ACHN (cell line): ENCODE results near the gene METTL5.

ENCODE experiments used
- DNase-seq: peaks from one replicate; pipeline ENCODE4 v3.0.0-alpha.2; 2015
- in situ Hi-C: cut with HindIII; loops from 2 replicates; pipeline ENCODE4 v1.10.0; 2017; ENCODE audit warnings: low sequenced_read_pairs, low pct_ligation_motif_present, low pct_unique_long_range_greater_than_20kb

METTL5 gene

GRCh38 chr2:169798718-169799592, 25.8 kb downstream of the METTL5 start, which contains the start of gene SSB:
Gene SSB, plus strand, starts transcription at chr2:169798871. Its CDS starts 2,090 bp downstream, at chr2:169800961.
- peak; percentile 96 for DNase-seq
- in situ Hi-C loops, result no loop called here

DNA sequence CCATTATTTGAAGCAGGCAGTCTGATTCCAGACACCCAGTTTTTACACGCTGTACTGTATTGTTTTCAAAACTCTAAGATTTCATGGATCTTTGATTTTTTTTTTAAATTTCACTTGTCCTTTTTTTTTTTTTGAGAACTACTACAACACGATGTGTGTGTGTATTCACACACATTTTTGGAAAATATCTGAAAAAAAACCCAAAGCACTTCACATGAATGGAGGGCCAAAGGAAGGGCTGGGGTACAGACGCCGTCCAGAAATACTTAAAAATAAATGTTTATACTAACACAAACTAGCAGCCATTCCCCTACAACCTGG, 26.3 kb downstream of the METTL5 start:
- no peak for DNase-seq
- in situ Hi-C loops, result no loop called here

GRCh38 chr2:169797601-169798000, 27.1 kb downstream of the METTL5 start:
- in situ Hi-C loops, result no loop called here
- no peak for DNase-seq

GRCh38 chr2:169796441-169796840, 28.3 kb downstream of the METTL5 start:
- in situ Hi-C loops, result no loop called here
- no peak for DNase-seq

DNA sequence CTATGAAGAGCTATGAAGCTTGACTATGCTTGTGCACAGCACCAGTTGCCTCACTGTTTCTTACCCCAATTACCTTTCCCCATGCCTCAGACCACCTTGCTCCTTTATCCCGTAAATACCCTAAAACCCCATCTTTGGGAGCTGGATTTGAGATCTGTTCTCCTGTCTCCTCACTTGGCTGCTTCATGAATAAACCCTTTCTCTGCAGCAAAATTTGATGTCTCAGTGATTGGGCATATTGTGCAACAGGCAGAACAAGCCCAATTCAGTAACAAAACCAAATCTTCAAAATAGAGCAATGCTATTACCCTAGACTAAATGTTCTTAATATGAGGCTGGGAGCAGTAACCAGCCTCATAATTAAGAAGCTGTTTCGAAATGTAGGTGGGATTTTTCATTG, 29.5 kb downstream of the METTL5 start:
- in situ Hi-C loops, result no loop called here

GRCh38 chr2:169790581-169790980, 34.1 kb downstream of the METTL5 start:
- in situ Hi-C loops, result no loop called here
- DNase-seq, result no peak

More for the DNA sequence above, 29.5 kb downstream of the METTL5 start:
- no peak for DNase-seq

GRCh38 chr2:169782513-169782912, 42.2 kb downstream of the METTL5 start:
- in situ Hi-C loops, result no loop called here
- DNase-seq, result no peak

DNA sequence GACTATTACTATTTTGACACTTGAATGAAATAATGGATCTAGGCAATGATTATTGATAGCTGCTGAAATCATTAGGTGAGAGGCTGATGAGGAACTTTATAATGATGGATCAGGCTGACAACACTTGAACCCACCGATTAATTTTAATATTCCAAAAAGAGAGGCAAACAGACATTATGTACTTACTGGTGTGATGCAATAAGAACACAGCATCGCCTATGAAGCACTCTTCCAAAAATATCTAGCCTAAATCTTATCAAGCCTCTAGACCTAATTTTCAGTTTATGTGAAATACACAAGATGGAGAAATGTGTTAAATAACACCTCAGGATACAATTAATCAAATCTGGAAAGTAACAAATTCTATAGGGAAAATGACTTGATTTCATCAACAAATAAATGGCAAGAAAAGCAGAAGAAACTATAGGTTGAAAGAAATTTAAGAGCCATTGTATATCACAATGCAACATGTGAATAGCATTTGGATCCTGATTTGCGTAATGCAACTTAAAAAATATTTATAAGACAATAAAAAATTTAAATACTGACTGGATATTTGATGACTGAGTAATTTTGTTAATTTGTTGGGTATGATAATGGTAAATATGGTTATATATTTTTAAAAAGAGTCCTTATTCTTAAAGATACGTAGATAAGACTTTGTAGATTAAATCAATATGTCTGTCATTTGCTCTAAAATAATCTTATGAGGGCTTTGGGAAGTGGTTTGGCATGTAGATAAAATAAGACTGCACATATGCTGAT, 43.3 kb downstream of the METTL5 start:
- no peak for DNase-seq
- in situ Hi-C loops, result no loop called here

- in situ Hi-C loops, result no loop called here
- no peak for DNase-seq
Measured at GRCh38 chr2:169778446-169778845, 46.3 kb downstream of the METTL5 start.

DNA sequence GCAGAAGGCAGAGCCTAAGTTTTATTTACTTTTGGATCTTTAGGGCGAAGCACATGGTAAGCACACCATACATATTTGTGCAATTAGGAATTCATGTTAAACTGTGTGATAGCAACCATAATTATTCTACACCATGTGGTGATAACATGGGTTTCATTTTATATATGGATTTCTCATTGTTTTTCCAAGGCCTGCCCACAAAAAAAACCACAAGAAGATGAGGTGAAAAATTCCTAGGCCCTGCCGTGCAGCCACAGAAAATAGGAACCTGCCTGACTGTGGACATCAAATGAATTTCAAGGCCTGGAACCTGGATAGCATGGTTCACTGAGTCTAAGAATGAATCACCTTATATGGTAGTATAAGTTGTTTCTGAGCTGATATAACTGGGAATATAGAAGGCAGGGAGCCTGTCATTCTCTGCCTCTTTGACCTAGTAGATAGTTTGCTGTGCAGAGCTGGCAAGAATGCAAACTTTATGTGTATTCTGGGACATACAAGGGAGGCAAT, 48.4 kb downstream of the METTL5 start:
- in situ Hi-C loops, result no loop called here
- no peak for DNase-seq

GRCh38 chr2:169775765-169776164, 48.9 kb downstream of the METTL5 start:
- no peak for DNase-seq
- in situ Hi-C loops, result no loop called here

DNA sequence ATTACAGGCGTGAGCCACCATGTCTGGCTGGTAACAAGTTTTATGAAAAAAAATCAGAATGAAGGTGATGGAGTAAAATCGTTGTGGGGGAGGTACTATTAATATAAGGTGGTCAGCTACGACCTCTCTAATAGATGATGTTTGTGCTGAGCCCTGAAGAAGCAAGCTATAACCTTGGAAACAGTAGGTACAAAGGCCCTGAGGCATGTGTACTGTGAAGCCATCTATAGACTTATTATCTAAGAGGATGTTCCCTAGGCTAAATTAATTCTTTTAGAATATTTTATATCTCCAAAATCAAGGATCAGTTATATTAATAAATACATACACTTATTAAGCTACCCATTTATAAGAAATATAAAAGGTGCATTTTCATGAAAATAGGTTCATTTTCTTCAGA, 49.4 kb downstream of the METTL5 start:
- in situ Hi-C loops, result no loop called here
- DNase-seq, result no peak

DNA sequence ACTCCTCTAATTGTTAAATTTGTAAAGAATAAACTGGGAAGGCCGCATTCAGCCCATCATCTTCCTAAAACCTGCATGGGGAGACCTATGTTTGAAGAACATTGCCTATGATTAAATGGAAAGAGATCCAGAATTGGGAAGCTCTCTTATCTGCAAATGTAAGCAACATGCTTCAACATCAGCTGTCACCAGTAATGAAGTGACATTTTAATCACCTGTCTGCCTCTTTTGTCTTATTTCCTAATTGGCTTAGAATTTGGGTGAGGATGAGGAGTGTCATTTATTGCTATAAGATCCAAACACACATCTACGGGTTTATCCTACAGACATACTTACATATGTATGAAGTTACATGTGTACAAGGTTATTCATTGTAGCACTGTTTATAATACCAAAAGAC, 52.1 kb downstream of the METTL5 start:
- no peak for DNase-seq

DNA sequence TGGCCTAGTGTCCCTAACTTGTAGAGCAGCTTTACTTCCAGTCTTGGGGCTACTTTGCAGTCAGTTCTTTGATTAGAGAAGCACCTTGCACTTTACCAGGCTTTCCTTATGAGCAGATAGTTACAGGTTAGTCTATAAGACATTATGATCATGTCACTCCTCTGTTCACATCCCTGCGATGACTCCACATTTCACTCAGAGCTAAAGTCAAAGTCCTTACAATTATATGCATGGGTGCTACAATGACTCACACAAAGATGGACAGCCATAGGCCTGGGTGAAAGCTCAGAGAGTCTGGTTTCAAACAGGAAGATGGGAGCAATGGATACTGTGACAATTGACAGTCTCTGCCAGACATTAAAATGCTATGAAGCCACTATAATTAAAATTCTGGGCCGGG, 53.1 kb downstream of the METTL5 start:
- DNase-seq, result no peak
- in situ Hi-C loops, result no loop called here

More for the DNA sequence above, 52.1 kb downstream of the METTL5 start:
- in situ Hi-C loops, result no loop called here

- no peak for DNase-seq
- in situ Hi-C loops, result no loop called here
Measured at GRCh38 chr2:169771021-169771420, 53.7 kb downstream of the METTL5 start.

- in situ Hi-C loops, result no loop called here
- no peak for DNase-seq
Measured at GRCh38 chr2:169768262-169768995, 56.3 kb downstream of the METTL5 start.

DNA sequence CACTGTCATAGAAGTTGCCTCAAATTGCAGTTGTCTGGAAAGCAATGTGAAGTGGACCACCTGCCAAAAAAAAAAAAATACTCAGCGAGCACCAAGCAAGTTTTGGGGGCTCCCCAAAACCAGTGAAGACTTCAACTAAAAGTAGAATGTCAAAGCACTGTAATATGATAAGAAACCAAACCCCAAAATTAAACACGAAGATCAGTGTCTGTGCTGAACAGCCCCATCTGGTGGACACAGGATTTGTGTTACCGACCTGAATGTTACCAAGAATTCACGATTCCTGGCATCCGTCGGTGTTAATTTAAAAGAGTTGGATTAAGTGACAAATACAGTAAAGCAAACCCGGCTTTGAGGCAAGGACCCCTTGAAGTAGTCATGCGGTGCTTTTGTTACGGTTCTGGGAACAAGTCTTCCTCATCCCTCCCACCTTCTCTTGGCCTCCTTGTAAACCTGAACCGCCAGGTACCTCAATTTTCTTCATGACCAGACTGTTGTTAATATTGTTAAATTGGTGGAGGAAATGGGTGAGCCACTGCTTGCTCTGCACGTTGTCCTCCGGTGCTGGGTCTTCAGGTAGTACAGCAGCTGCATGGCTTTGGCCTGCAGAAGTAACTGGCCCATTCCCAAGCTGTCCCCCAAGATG, 57.3 kb downstream of the METTL5 start:
- in situ Hi-C loops, result no loop called here
- peak; percentile 55 for DNase-seq

GRCh38 chr2:169765523-169765922, 59.2 kb downstream of the METTL5 start:
- in situ Hi-C loops, result no loop called here
- DNase-seq, result no peak

DNA sequence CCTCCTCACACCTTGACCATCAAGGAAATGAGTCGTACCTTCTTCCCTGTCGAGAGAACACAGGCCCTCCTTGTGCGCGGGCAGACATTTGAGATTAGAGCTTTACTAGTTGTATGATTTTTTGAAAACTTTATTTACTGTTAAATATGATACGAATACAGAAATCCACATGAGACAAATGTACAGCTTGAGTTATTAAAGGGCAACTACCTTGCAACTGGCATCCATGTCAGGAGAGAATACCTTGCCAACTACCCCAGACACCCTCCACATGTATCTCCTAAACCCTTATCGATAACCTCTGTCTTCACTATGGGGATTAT, 62.8 kb downstream of the METTL5 start:
- in situ Hi-C loops, result no loop called here
- DNase-seq, result no peak
